ENCODE measurements around the gene C10orf62. TPM values are rescaled to one million over a fixed set of nuclear protein-coding genes. Genes with fewer than 3 reads are reported as not detected.

Gene C10orf62
- total and polyA plus RNA-seq, 8 donors, result 0.12 to 1.9 (median 0.61) TPM

DNA sequence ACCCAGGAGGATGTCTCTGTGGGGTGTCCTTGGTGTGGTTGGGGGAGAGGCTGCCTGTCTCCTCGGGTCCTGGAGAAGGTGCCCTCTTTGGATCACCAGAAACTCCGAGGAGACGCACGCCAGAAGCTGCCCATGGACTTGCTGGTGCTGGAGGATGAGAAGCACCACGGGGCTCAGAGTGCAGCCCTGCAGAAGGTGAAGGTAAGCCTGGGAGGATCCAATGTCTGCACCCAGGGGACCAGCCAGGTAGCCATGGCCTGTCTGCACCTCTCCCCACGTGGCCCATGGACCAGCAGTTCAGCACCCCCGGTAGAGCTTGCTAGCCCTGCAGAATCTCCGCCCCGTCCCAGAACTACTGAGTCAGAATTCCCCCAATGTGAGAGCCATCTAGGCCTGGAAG, 11.8 kb upstream of the C10orf62 start:
- whole genome bisulfite sequencing, 2 donors, result 76 to 77% methylated on average over 9 of the region's 9 CpGs

DNA sequence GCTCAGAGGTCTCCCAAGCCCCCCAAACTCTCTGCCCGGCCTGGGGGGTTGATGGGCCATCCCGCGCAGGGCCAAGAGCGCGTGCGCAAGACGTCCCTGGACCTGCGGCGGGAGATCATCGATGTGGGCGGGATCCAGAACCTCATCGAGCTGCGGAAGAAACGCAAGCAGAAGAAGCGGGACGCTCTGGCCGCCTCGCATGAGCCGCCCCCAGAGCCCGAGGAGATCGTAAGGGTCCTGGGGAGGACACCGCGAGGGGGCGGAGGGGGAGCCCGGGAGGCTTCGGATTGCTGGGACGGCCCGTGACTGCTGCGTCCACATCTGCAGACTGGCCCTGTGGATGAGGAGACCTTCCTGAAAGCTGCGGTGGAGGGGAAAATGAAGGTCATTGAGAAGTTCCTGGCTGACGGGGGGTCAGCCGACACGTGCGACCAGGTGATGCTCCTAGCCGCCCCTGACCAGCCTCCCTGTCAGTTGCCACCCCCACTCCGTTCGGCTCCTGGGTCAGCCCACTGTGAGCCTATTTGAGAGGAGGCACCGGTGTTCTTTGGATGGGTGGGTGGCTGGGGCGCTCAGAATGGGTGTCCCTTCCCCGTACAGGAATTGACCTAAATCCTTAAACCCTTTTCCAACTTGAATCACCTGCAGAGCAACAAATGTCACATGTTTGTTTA, 11.2 kb upstream of the C10orf62 start:
- intact Hi-C loops (cut with DNase I), result loop anchor here in 1 of 3 donors (10.0 kb wide), 1 partner anchor 146 kb away; no protein-coding TSS in a partner anchor
- TF ChIP-seq, protein P1, sequence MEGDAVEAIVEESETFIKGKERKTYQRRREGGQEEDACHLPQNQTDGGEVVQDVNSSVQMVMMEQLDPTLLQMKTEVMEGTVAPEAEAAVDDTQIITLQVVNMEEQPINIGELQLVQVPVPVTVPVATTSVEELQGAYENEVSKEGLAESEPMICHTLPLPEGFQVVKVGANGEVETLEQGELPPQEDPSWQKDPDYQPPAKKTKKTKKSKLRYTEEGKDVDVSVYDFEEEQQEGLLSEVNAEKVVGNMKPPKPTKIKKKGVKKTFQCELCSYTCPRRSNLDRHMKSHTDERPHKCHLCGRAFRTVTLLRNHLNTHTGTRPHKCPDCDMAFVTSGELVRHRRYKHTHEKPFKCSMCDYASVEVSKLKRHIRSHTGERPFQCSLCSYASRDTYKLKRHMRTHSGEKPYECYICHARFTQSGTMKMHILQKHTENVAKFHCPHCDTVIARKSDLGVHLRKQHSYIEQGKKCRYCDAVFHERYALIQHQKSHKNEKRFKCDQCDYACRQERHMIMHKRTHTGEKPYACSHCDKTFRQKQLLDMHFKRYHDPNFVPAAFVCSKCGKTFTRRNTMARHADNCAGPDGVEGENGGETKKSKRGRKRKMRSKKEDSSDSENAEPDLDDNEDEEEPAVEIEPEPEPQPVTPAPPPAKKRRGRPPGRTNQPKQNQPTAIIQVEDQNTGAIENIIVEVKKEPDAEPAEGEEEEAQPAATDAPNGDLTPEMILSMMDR (IDR thresholded peaks at IDR 0.05), result no peak
- FAIRE-seq (no peak), ATAC-seq (no peak), DNase-seq (no peak)
- H3K36me3 ChIP-seq, result no peaks in the 10 kb centered on the region
- no peaks in the 10 kb centered on the region for H3K27me3 ChIP-seq
- no peaks in the 10 kb centered on the region for H3K9me3 ChIP-seq
- no peak overlapping the region for H3K4me3 ChIP-seq
- 66 to 77% methylated on average over 40 of the region's 40 CpGs for WGBS, 2 donors
- peaks cover 0 to 5% (median 0%) of the 10 kb centered on the region in 3 donors for H3K4me1 ChIP-seq
- no peak overlapping the region for H3K27ac ChIP-seq

More for the DNA sequence above, 11.8 kb upstream of the C10orf62 start:
- TF ChIP-seq, protein P1 (IDR thresholded peaks at IDR 0.05), result no peak
- H3K4me3 ChIP-seq, result no peak overlapping the region
- H3K27me3 ChIP-seq, result no peaks in the 10 kb centered on the region
- intact Hi-C loops (cut with DNase I), result loop anchor here in 1 of 3 donors (10.0 kb wide), 1 partner anchor 147 kb away; no protein-coding TSS in a partner anchor
- no peak for ATAC-seq
- no peaks in the 10 kb centered on the region for H3K9me3 ChIP-seq
- no peaks in the 10 kb centered on the region for H3K36me3 ChIP-seq
- peaks cover 0 to 5% (median 0%) of the 10 kb centered on the region in 3 donors for H3K4me1 ChIP-seq
- FAIRE-seq, result no peak
- no peak for DNase-seq
- no peak overlapping the region for H3K27ac ChIP-seq

DNA sequence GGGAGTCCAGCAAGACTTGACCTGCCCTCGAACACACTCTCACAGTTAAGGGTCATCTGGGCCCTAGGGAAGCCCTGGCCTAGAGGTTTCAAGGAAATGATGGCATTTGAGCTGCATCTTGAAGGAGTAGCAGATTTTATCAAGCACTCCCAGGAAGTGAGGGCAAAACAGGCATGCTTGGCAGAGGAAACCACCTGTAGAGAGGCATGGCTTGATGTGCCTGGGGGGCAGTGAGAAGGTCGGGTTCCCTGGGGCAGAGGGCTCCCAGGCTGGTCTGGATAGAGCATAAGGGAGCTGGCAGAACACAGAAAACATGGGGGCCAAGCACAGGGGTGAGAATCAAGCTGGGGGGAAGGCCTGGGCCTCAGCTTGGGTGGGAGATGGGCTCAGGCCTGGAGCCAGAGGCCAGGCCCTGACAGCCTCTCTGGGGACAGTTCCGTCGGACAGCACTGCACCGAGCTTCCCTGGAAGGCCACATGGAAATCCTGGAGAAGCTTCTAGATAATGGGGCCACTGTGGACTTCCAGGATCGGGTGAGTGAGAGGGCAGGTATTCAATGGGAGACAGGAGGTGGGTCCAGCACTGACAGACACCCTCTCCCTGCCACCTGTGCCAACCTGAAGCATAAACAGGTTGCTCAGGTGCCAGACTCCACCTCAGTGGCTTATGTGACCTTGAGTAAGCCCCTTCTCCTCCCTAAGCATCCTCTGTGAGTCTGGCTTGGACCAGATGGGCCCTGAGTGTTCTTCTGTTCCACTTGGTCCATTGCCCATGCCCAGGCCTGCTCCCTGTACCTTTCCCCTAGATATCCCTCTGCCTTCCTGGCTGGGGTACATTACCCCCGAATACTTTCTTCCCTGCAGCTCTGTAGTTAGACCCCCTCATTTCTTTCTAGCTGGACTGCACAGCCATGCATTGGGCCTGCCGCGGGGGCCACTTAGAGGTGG, 8.8 kb upstream of the C10orf62 start:
- intact Hi-C loops (cut with DNase I), result no loop called here
- WGBS, 2 donors, result 79 to 81% methylated on average over 9 of the region's 9 CpGs
- no peak overlapping the region for H3K4me3 ChIP-seq
- no peak overlapping the region for H3K27ac ChIP-seq
- TF ChIP-seq, protein P1 (IDR thresholded peaks at IDR 0.05), result no peak
- no peak for DNase-seq
- no peaks in the 10 kb centered on the region for H3K4me1 ChIP-seq
- H3K27me3 ChIP-seq, result no peaks in the 10 kb centered on the region
- H3K36me3 ChIP-seq, result no peaks in the 10 kb centered on the region
- ATAC-seq, result no peak
- no peak for FAIRE-seq
- H3K9me3 ChIP-seq, result no peaks in the 10 kb centered on the region

DNA sequence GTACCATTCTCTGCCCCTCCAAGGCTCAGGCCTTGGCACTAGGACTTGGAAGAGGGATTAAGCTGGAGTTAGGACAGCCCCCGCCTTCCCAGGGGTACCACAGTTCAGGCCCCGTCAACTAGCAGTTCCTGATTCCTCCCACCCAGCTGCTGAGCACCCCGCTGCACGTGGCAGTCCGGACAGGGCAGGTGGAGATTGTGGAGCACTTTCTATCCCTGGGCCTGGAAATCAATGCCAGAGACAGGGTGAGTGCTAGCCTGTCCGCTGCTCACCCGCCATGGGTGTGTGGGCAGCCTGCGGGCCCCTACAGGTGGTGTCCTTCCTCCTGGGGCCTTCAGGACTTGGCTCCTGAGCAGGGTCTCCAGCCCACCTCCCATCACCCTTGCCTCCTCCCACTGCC, 7.4 kb upstream of the C10orf62 start:
- H3K27me3 ChIP-seq, result no peaks in the 10 kb centered on the region
- no peak for FAIRE-seq
- intact Hi-C loops (cut with DNase I), result no loop called here
- H3K4me3 ChIP-seq, result no peak overlapping the region
- ATAC-seq, result no peak
- DNase-seq, result no peak
- TF ChIP-seq, protein P1 (IDR thresholded peaks at IDR 0.05), result no peak
- no peak overlapping the region for H3K27ac ChIP-seq
- 89 to 92% methylated on average over 7 to 8 of the region's 8 CpGs for WGBS, 2 donors
- H3K36me3 ChIP-seq, result no peaks in the 10 kb centered on the region
- H3K4me1 ChIP-seq, result no peaks in the 10 kb centered on the region
- H3K9me3 ChIP-seq, result no peaks in the 10 kb centered on the region

Data from pancreas (tissue), 10 donors.